ENCODE measurements around the gene DNAH2. TPM values are rescaled to one million over a fixed set of nuclear protein-coding genes. Genes with fewer than 3 reads are reported as not detected.

DNAH2 gene
- total RNA-seq, 1 donor from 2014 or later: 0.72 TPM

GRCh38 chr17:7727886-7728285 lies 10.3 kb downstream of the DNAH2 start:
- Mint-ChIP-seq H3K9me3 (ENCODE audit: unreplicated experiment) (no peaks in the 10 kb centered on the region), H3K4me3 (ENCODE audit: unreplicated experiment) (no peak overlapping the region), H3K36me3 (ENCODE audit: low read depth, unreplicated experiment) (no peaks in the 10 kb centered on the region), H3K27ac (ENCODE audit: unreplicated experiment) (no peak overlapping the region), H3K4me1 (ENCODE audit: unreplicated experiment) (no peaks in the 10 kb centered on the region), H3K27me3 (ENCODE audit: unreplicated experiment) (no peaks in the 10 kb centered on the region)
- no peak for TF ChIP-seq CTCF (IDR thresholded peaks at IDR 0.05; ENCODE audit: unreplicated experiment)
- no peak for DNase-seq (ENCODE audit: low spot score)

- Mint-ChIP-seq H3K36me3 (ENCODE audit: low read depth, unreplicated experiment) (no peaks in the 10 kb centered on the region), H3K27ac (ENCODE audit: unreplicated experiment) (no peak overlapping the region), H3K9me3 (ENCODE audit: unreplicated experiment) (no peaks in the 10 kb centered on the region), H3K4me3 (ENCODE audit: unreplicated experiment) (no peak overlapping the region), H3K27me3 (ENCODE audit: unreplicated experiment) (no peaks in the 10 kb centered on the region), H3K4me1 (ENCODE audit: unreplicated experiment) (no peaks in the 10 kb centered on the region)
- DNase-seq (ENCODE audit: low spot score): no peak
- no peak for TF ChIP-seq CTCF (IDR thresholded peaks at IDR 0.05; ENCODE audit: unreplicated experiment)
Measured at GRCh38 chr17:7729816-7730215, 12.3 kb downstream of the DNAH2 start.

GRCh38 chr17:7732981-7733539 lies 15.5 kb downstream of the DNAH2 start:
- Mint-ChIP-seq H3K9me3 (ENCODE audit: unreplicated experiment) (no peaks in the 10 kb centered on the region), H3K27ac (ENCODE audit: unreplicated experiment) (no peak overlapping the region), H3K36me3 (ENCODE audit: low read depth, unreplicated experiment) (no peaks in the 10 kb centered on the region), H3K4me3 (ENCODE audit: unreplicated experiment) (no peak overlapping the region), H3K27me3 (ENCODE audit: unreplicated experiment) (peaks cover 1% of the 10 kb centered on the region), H3K4me1 (ENCODE audit: unreplicated experiment) (no peaks in the 10 kb centered on the region)
- no peak for TF ChIP-seq CTCF (IDR thresholded peaks at IDR 0.05; ENCODE audit: unreplicated experiment)
- DNase-seq (ENCODE audit: low spot score): no peak

- Mint-ChIP-seq H3K36me3 (ENCODE audit: low read depth, unreplicated experiment) (peaks cover 4% of the 10 kb centered on the region), H3K27ac (ENCODE audit: unreplicated experiment) (no peak overlapping the region), H3K4me1 (ENCODE audit: unreplicated experiment) (no peaks in the 10 kb centered on the region), H3K27me3 (ENCODE audit: unreplicated experiment) (peaks cover 5% of the 10 kb centered on the region), H3K9me3 (ENCODE audit: unreplicated experiment) (no peaks in the 10 kb centered on the region), H3K4me3 (ENCODE audit: unreplicated experiment) (no peak overlapping the region)
- TF ChIP-seq CTCF (IDR thresholded peaks at IDR 0.05; ENCODE audit: unreplicated experiment): no peak
- no peak for DNase-seq (ENCODE audit: low spot score)
Measured at GRCh38 chr17:7737601-7738000, 20.1 kb downstream of the DNAH2 start.

- DNase-seq (ENCODE audit: low spot score): no peak
- Mint-ChIP-seq H3K27ac (ENCODE audit: unreplicated experiment) (no peak overlapping the region), H3K4me3 (ENCODE audit: unreplicated experiment) (no peak overlapping the region), H3K27me3 (ENCODE audit: unreplicated experiment) (peaks cover 7% of the 10 kb centered on the region), H3K36me3 (ENCODE audit: low read depth, unreplicated experiment) (peaks cover 4% of the 10 kb centered on the region), H3K4me1 (ENCODE audit: unreplicated experiment) (no peaks in the 10 kb centered on the region), H3K9me3 (ENCODE audit: unreplicated experiment) (no peaks in the 10 kb centered on the region)
- TF ChIP-seq CTCF (IDR thresholded peaks at IDR 0.05; ENCODE audit: unreplicated experiment): no peak
Measured at GRCh38 chr17:7739746-7740145, 22.2 kb downstream of the DNAH2 start.

All from endothelial cell (in vitro differentiated cells).